Astrocyte (in vitro differentiated cells and primary cell): Measurements from ENCODE around the gene ATXN7L1.

Source experiments
- EZH2 ChIP-seq: IDR thresholded peaks from 2 replicates; pipeline ENCODE4 v1.6.1; 2012; ENCODE audit warnings: mild to moderate bottlenecking, low read length, inconsistent platforms; ENCODE audit not compliant: insufficient read depth
- TF ChIP-seq, protein P1 (sequence below): IDR thresholded peaks from 2 replicates; pipeline ENCODE4 v1.5.1; 2011; ENCODE audit warnings: low read depth, mild to moderate bottlenecking, inconsistent platforms, low read length, moderate library complexity; ENCODE audit not compliant: insufficient read depth

- TF ChIP-seq, protein P1, sequence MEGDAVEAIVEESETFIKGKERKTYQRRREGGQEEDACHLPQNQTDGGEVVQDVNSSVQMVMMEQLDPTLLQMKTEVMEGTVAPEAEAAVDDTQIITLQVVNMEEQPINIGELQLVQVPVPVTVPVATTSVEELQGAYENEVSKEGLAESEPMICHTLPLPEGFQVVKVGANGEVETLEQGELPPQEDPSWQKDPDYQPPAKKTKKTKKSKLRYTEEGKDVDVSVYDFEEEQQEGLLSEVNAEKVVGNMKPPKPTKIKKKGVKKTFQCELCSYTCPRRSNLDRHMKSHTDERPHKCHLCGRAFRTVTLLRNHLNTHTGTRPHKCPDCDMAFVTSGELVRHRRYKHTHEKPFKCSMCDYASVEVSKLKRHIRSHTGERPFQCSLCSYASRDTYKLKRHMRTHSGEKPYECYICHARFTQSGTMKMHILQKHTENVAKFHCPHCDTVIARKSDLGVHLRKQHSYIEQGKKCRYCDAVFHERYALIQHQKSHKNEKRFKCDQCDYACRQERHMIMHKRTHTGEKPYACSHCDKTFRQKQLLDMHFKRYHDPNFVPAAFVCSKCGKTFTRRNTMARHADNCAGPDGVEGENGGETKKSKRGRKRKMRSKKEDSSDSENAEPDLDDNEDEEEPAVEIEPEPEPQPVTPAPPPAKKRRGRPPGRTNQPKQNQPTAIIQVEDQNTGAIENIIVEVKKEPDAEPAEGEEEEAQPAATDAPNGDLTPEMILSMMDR, result no peak
- no peak for TF ChIP-seq EZH2
Measured at GRCh38 chr7:105611856-105612775, 264.3 kb downstream of the ATXN7L1 start.
